ENCODE results near the gene SNX22.

The SNX22 gene

GRCh38 chr15:64185146-64185911, 33.8 kb downstream of the SNX22 start:
- Histone ChIP-seq H3K36me3 (ENCODE audit: control insufficient read depth, insufficient read depth, low read length) (peaks cover 22% of the 10 kb centered on the region; the same call in 1 of the 2 replicates), H3K9me3 (ENCODE audit: control insufficient read depth, insufficient read depth, low read depth, low read length) (no peaks in the 10 kb centered on the region), H3K9ac (ENCODE audit: low read length) (no peak overlapping the region), H3K27me3 (ENCODE audit: control insufficient read depth, insufficient read depth, low read length) (no peaks in the 10 kb centered on the region), H3K4me3 (ENCODE audit: low read depth, low read length) (no peak overlapping the region), H3K27ac (ENCODE audit: low read depth, low read length) (no peak overlapping the region), H3K4me1 (ENCODE audit: control insufficient read depth, insufficient read depth, low read length) (no peaks in the 10 kb centered on the region)

- no peak overlapping the region for H3K4me3 ChIP-seq (ENCODE audit: low read depth, low read length)
- no peaks in the 10 kb centered on the region for H3K9me3 ChIP-seq (ENCODE audit: control insufficient read depth, insufficient read depth, low read depth, low read length)
- no peaks in the 10 kb centered on the region for H3K4me1 ChIP-seq (ENCODE audit: control insufficient read depth, insufficient read depth, low read length)
- no peak overlapping the region for H3K27ac ChIP-seq (ENCODE audit: low read depth, low read length)
- peaks cover 16% of the 10 kb centered on the region; the same call in 1 of the 2 replicates for H3K36me3 ChIP-seq (ENCODE audit: control insufficient read depth, insufficient read depth, low read length)
- H3K9ac ChIP-seq (ENCODE audit: low read length), result no peak overlapping the region
- no peaks in the 10 kb centered on the region for H3K27me3 ChIP-seq (ENCODE audit: control insufficient read depth, insufficient read depth, low read length)
Measured at GRCh38 chr15:64187396-64188191, 36.1 kb downstream of the SNX22 start.

GRCh38 chr15:64191971-64192830, 40.7 kb downstream of the SNX22 start:
- peaks cover 15% of the 10 kb centered on the region; the same call in 1 of the 2 replicates for H3K36me3 ChIP-seq (ENCODE audit: control insufficient read depth, insufficient read depth, low read length)
- no peak overlapping the region for H3K4me3 ChIP-seq (ENCODE audit: low read depth, low read length)
- no peak overlapping the region for H3K27ac ChIP-seq (ENCODE audit: low read depth, low read length)
- no peak overlapping the region for H3K9ac ChIP-seq (ENCODE audit: low read length)
- no peaks in the 10 kb centered on the region for H3K4me1 ChIP-seq (ENCODE audit: control insufficient read depth, insufficient read depth, low read length)
- H3K9me3 ChIP-seq (ENCODE audit: control insufficient read depth, insufficient read depth, low read depth, low read length), result no peaks in the 10 kb centered on the region
- H3K27me3 ChIP-seq (ENCODE audit: control insufficient read depth, insufficient read depth, low read length), result no peaks in the 10 kb centered on the region

- no peak overlapping the region for H3K4me3 ChIP-seq (ENCODE audit: low read depth, low read length)
- no peaks in the 10 kb centered on the region for H3K27me3 ChIP-seq (ENCODE audit: control insufficient read depth, insufficient read depth, low read length)
- H3K4me1 ChIP-seq (ENCODE audit: control insufficient read depth, insufficient read depth, low read length), result no peaks in the 10 kb centered on the region
- H3K9ac ChIP-seq (ENCODE audit: low read length), result no peak overlapping the region
- 0 out of 2 replicates have a peak, but pooled peaks cover 3% of the 10 kb centered on the region for H3K36me3 ChIP-seq (ENCODE audit: control insufficient read depth, insufficient read depth, low read length)
- H3K27ac ChIP-seq (ENCODE audit: low read depth, low read length), result no peak overlapping the region
- no peaks in the 10 kb centered on the region for H3K9me3 ChIP-seq (ENCODE audit: control insufficient read depth, insufficient read depth, low read depth, low read length)
Measured at GRCh38 chr15:64193971-64194370, 42.4 kb downstream of the SNX22 start.

- Histone ChIP-seq H3K36me3 (ENCODE audit: control insufficient read depth, insufficient read depth, low read length) (peaks cover 13% of the 10 kb centered on the region), H3K9me3 (ENCODE audit: control insufficient read depth, insufficient read depth, low read depth, low read length) (no peaks in the 10 kb centered on the region), H3K4me3 (ENCODE audit: low read depth, low read length) (no peak overlapping the region), H3K27ac (ENCODE audit: low read depth, low read length) (no peak overlapping the region), H3K4me1 (ENCODE audit: control insufficient read depth, insufficient read depth, low read length) (no peaks in the 10 kb centered on the region), H3K27me3 (ENCODE audit: control insufficient read depth, insufficient read depth, low read length) (no peaks in the 10 kb centered on the region), H3K9ac (ENCODE audit: low read length) (no peak overlapping the region)
Measured at GRCh38 chr15:64197425-64197824, 45.9 kb downstream of the SNX22 start.

- H3K27ac ChIP-seq (ENCODE audit: low read depth, low read length), result no peak overlapping the region
- peaks cover 28% of the 10 kb centered on the region for H3K36me3 ChIP-seq (ENCODE audit: control insufficient read depth, insufficient read depth, low read length)
- no peak overlapping the region for H3K9ac ChIP-seq (ENCODE audit: low read length)
- H3K27me3 ChIP-seq (ENCODE audit: control insufficient read depth, insufficient read depth, low read length), result no peaks in the 10 kb centered on the region
- H3K4me3 ChIP-seq (ENCODE audit: low read depth, low read length), result no peak overlapping the region
- H3K9me3 ChIP-seq (ENCODE audit: control insufficient read depth, insufficient read depth, low read depth, low read length), result no peaks in the 10 kb centered on the region
- H3K4me1 ChIP-seq (ENCODE audit: control insufficient read depth, insufficient read depth, low read length), result no peaks in the 10 kb centered on the region
Measured at GRCh38 chr15:64205202-64205601, 53.7 kb downstream of the SNX22 start.
